Stimulated activated CD8-positive, alpha-beta memory T cell treated with anti-CD3 and anti-CD28 coated beads, Interleukin-7, amount 100 ng/mL, for 4 hours (primary cell): Measurements from ENCODE around the gene ATP10B.

Experiments used
- DNase-seq, 2 donors: peaks; one replicate each; pipeline ENCODE4 v3.0.0-alpha.2; 2020; ENCODE audit warnings: low read depth in 2 of 2

Gene ATP10B

GRCh38 chr5:160638161-160638742, 213.8 kb downstream of the ATP10B start:
- DNase-seq, result no peak

- DNase-seq, result no peak
Measured at GRCh38 chr5:160637357-160638090, 214.5 kb downstream of the ATP10B start.

- no peak for DNase-seq
Measured at GRCh38 chr5:160635663-160636062, 216.3 kb downstream of the ATP10B start.

GRCh38 chr5:160635046-160635445, 217.0 kb downstream of the ATP10B start:
- no peak for DNase-seq

- no peak for DNase-seq
Measured at GRCh38 chr5:160629003-160629402, 223.0 kb downstream of the ATP10B start.

- DNase-seq, result no peak
Measured at GRCh38 chr5:160628619-160628968, 223.4 kb downstream of the ATP10B start.

GRCh38 chr5:160627921-160628618, 223.9 kb downstream of the ATP10B start:
- no peak for DNase-seq

GRCh38 chr5:160626322-160626721, 225.7 kb downstream of the ATP10B start:
- no peak for DNase-seq

GRCh38 chr5:160621526-160621925, 230.5 kb downstream of the ATP10B start:
- DNase-seq, result no peak

- no peak for DNase-seq
Measured at GRCh38 chr5:160620401-160620800, 231.6 kb downstream of the ATP10B start.

GRCh38 chr5:160619381-160619780, 232.6 kb downstream of the ATP10B start:
- DNase-seq, result no peak

- DNase-seq, result no peak
Measured at GRCh38 chr5:160618286-160618685, 233.7 kb downstream of the ATP10B start.

GRCh38 chr5:160616712-160617497, 235.1 kb downstream of the ATP10B start:
- DNase-seq, result no peak

GRCh38 chr5:160614136-160614535, 237.9 kb downstream of the ATP10B start:
- DNase-seq, result no peak

- DNase-seq, result no peak
Measured at GRCh38 chr5:160605266-160605665, 246.7 kb downstream of the ATP10B start.

GRCh38 chr5:160604484-160604883, 247.5 kb downstream of the ATP10B start:
- no peak for DNase-seq

GRCh38 chr5:160602744-160603143, 249.3 kb downstream of the ATP10B start:
- no peak for DNase-seq

GRCh38 chr5:160601046-160601445, 251.0 kb downstream of the ATP10B start:
- no peak for DNase-seq

GRCh38 chr5:160573318-160573717, 278.7 kb downstream of the ATP10B start:
- DNase-seq, result no peak

- DNase-seq, result no peak
Measured at GRCh38 chr5:160567031-160567705, 284.8 kb downstream of the ATP10B start.

GRCh38 chr5:160565376-160565775, 286.6 kb downstream of the ATP10B start:
- DNase-seq, result no peak

- no peak for DNase-seq
Measured at GRCh38 chr5:160556846-160557245, 295.2 kb downstream of the ATP10B start.
